ENCODE results near the gene SHISA3.

DNA sequence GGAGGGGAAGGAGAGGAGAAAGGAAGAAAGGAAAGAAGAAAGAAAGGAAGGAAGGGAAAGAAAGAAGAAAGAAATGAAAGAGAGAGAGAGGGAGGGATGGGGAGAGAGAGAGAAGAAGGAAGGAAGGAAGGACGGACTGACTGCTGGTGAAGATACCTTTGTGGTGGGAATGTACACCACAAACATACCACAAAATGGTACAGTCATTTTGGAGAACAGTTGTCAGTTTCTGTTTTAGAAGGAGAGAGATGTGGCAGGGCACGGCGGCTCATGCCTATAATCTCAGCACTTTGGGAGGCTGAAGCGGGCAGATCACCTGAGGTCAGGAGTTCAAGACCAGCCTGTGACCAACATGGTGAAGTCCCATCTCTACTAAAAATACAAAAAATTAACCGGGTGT lies 40.0 kb upstream of the SHISA3 start:
- TF ChIP-seq CTCF (IDR thresholded peaks at IDR 0.05; ENCODE audit: low read depth, low read length) (no peak), POLR2A (IDR thresholded peaks at IDR 0.05; ENCODE audit: extremely low read depth, insufficient read length) (no peak), MYC (IDR thresholded peaks at IDR 0.05; ENCODE audit: low read depth, low read length) (no peak)
- TF ChIP-seq, protein P1, sequence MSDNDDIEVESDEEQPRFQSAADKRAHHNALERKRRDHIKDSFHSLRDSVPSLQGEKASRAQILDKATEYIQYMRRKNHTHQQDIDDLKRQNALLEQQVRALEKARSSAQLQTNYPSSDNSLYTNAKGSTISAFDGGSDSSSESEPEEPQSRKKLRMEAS (IDR thresholded peaks at IDR 0.05; ENCODE audit: low read depth, low read length) = no peak
